H1 (cell line): ENCODE results near the gene GARNL3. TPM values are rescaled to one million over a fixed set of nuclear protein-coding genes. Genes with fewer than 3 reads are reported as not detected.

Experiments used
- CTCF ChIA-PET: fragments of 300-600 bp; sonication (Branson Sonifier 250); formaldehyde crosslinking; loops from one replicate; lab custom pipeline; 2021; ENCODE audit not compliant: partially characterized antibody; lab: Charles Lee
- POLR2A ChIA-PET: fragments of 300-600 bp; sonication (Branson Sonifier 250); formaldehyde crosslinking; loops from one replicate; lab custom pipeline; 2021; ENCODE audit warnings: inconsistent platforms; ENCODE audit not compliant: partially characterized antibody; lab: Charles Lee
- DNase-seq, 2 experiments: peaks; one replicate each; pipeline versions ENCODE4 v3.0.0 to v3.0.0-alpha.2; 2010 to 2022; ENCODE audit warnings: low spot score in 2 of 2, low read depth in 1 of 2, mixed read lengths in 1 of 2
- FAIRE-seq: peaks from 2 replicates; lab custom pipeline; 2011; peaks lifted over from hg19 to GRCh38; lab: Jason Lieb, UNC
- H2AFZ ChIP-seq: 2 replicates; pipeline ENCODE4 v1.8.1; 2012; ENCODE audit warnings: low read length, inconsistent platforms
- H2AK5ac ChIP-seq: 2 replicates; pipeline ENCODE4 v1.6.1; 2013; ENCODE audit warnings: low read depth, low read length
- H2BK120ac ChIP-seq: replicated peaks from 2 replicates; pipeline ENCODE3; 2013; ENCODE audit warnings: low read depth, low read length, inconsistent platforms
- H2BK12ac ChIP-seq: 2 replicates; pipeline ENCODE4 v1.6.1; 2013; ENCODE audit warnings: low read depth, low read length
- H2BK15ac ChIP-seq: 2 replicates; pipeline ENCODE4 v1.6.1; 2013; ENCODE audit warnings: low read length
- H2BK20ac ChIP-seq: 2 replicates; pipeline ENCODE4 v1.6.1; 2013; ENCODE audit warnings: low read length
- H2BK5ac ChIP-seq: 2 replicates; pipeline ENCODE4 v1.6.1; 2013; ENCODE audit warnings: low read depth, low read length
- H3K14ac ChIP-seq: 2 replicates; pipeline ENCODE4 v1.6.1; 2013; ENCODE audit warnings: inconsistent platforms; ENCODE audit not compliant: insufficient read length
- H3K18ac ChIP-seq: 2 replicates; pipeline ENCODE4 v1.6.1; 2013; ENCODE audit warnings: low read length; ENCODE audit errors: extremely low read depth
- H3K23ac ChIP-seq: 2 replicates; pipeline ENCODE4 v1.6.1; 2013; ENCODE audit warnings: inconsistent platforms; ENCODE audit not compliant: insufficient read length
- H3K23me2 ChIP-seq: 2 replicates; pipeline ENCODE4 v1.6.1; 2013; ENCODE audit warnings: low read depth, low read length
- H3K27ac ChIP-seq: 2 replicates; pipeline ENCODE4 v1.6.1; 2011; ENCODE audit warnings: low read depth, low read length, inconsistent platforms
- H3K27me3 ChIP-seq, 4 experiments: replicated peaks in 1 of 4; 1 replicate in 1 of 4; 2 replicates in 3 of 4; pipeline versions ENCODE4 v1.6.1 to v1.8.1; 2011 to 2013; ENCODE audit warnings: low read length in 3 of 4, mild to moderate bottlenecking in 3 of 4, inconsistent platforms in 2 of 4, mixed read lengths in 2 of 4, moderate library complexity in 1 of 4; ENCODE audit not compliant: control insufficient read depth in 3 of 4, insufficient read depth in 3 of 4; ENCODE audit errors: extremely low read depth in 1 of 4
- H3K36me3 ChIP-seq, 4 experiments: 2 replicates each; pipeline versions ENCODE4 v1.6.1 to v1.8.1; 2011 to 2013; ENCODE audit warnings: mild to moderate bottlenecking in 4 of 4, low read length in 3 of 4, moderate library complexity in 2 of 4, control low read depth in 1 of 4, inconsistent platforms in 1 of 4; ENCODE audit not compliant: insufficient read depth in 4 of 4, control insufficient read depth in 2 of 4
- H3K4ac ChIP-seq: replicated peaks from 2 replicates; pipeline ENCODE3; 2013; ENCODE audit warnings: low read length, low read depth, mixed read lengths, inconsistent platforms; ENCODE audit not compliant: insufficient read length
- H3K4me1 ChIP-seq, 4 experiments: replicated peaks in 1 of 4; 1 replicate in 1 of 4; 2 replicates in 3 of 4; pipeline versions ENCODE4 v1.6.1 to v1.8.1; 2011 to 2013; ENCODE audit warnings: low read length in 3 of 4, inconsistent platforms in 2 of 4, mixed read lengths in 1 of 4; ENCODE audit not compliant: insufficient read depth in 4 of 4, control insufficient read depth in 3 of 4
- H3K4me2 ChIP-seq, 2 experiments: 2 replicates each; pipeline versions ENCODE4 v1.6.1 to v1.8.1; 2011 to 2013; ENCODE audit warnings: low read depth in 2 of 2, low read length in 2 of 2, control low read depth in 1 of 2, inconsistent platforms in 1 of 2, mild to moderate bottlenecking in 1 of 2; ENCODE audit not compliant: insufficient read depth in 1 of 2
- H3K4me3 ChIP-seq, 4 experiments: fragments of 200-600, 300-600 bp in 1 of 4; sonication (generic), shearing (Covaris generic), sonication (Bioruptor Twin) in 1 of 4; 2 replicates each; pipeline versions ENCODE4 v1.5.1 to v1.8.1; 2011 to 2016; ENCODE audit warnings: low read length in 4 of 4, low read depth in 3 of 4, control low read depth in 2 of 4, inconsistent platforms in 2 of 4, mild to moderate bottlenecking in 2 of 4, mixed read lengths in 1 of 4, moderate library complexity in 1 of 4; ENCODE audit not compliant: insufficient read depth in 2 of 4; ENCODE audit errors: extremely low read depth in 1 of 4
- H3K56ac ChIP-seq: replicated peaks from 2 replicates; pipeline ENCODE3; 2013; ENCODE audit warnings: low read depth, mild to moderate bottlenecking, mixed read lengths, low read length, inconsistent platforms; ENCODE audit not compliant: insufficient read length
- H3K79me1 ChIP-seq: 2 replicates; pipeline ENCODE4 v1.6.1; 2013; ENCODE audit warnings: low read depth, low read length, control low read depth
- H3K79me2 ChIP-seq, 2 experiments: 2 replicates each; pipeline versions ENCODE4 v1.6.1 to v1.8.1; 2012 to 2013; ENCODE audit warnings: low read length in 2 of 2, mild to moderate bottlenecking in 2 of 2, inconsistent platforms in 1 of 2; ENCODE audit not compliant: insufficient read depth in 2 of 2, control insufficient read depth in 1 of 2
- H3K9ac ChIP-seq, 4 experiments: replicated peaks in 1 of 4; 1 replicate in 1 of 4; 2 replicates in 3 of 4; pipeline versions ENCODE4 v1.6.1 to v1.8.1; 2011 to 2013; ENCODE audit warnings: low read depth in 3 of 4, low read length in 3 of 4, control low read depth in 2 of 4, mild to moderate bottlenecking in 2 of 4, moderate library complexity in 2 of 4, inconsistent platforms in 1 of 4; ENCODE audit errors: extremely low read depth in 1 of 4
- H3K9me3 ChIP-seq, 2 experiments: 2 replicates each; pipeline versions ENCODE4 v1.6.1 to v1.8.1; 2012 to 2013; ENCODE audit warnings: mild to moderate bottlenecking in 2 of 2, moderate library complexity in 2 of 2, control low read depth in 1 of 2, inconsistent platforms in 1 of 2, low read depth in 1 of 2, low read length in 1 of 2, mixed read lengths in 1 of 2; ENCODE audit not compliant: insufficient read depth in 2 of 2
- H4K20me1 ChIP-seq, 2 experiments: replicated peaks in 1 of 2; 2 replicates each; pipeline versions ENCODE3 to v1.8.1; 2011 to 2013; ENCODE audit warnings: inconsistent platforms in 2 of 2, low read length in 2 of 2, mild to moderate bottlenecking in 1 of 2; ENCODE audit not compliant: insufficient read depth in 2 of 2, control insufficient read depth in 1 of 2
- H4K5ac ChIP-seq: 2 replicates; pipeline ENCODE4 v1.6.1; 2013; ENCODE audit warnings: low read length, low read depth, mixed read lengths, inconsistent platforms; ENCODE audit not compliant: insufficient read length
- H4K8ac ChIP-seq: 2 replicates; pipeline ENCODE4 v1.8.0; 2013; ENCODE audit warnings: mild to moderate bottlenecking, moderate library complexity, low read length, inconsistent platforms; ENCODE audit not compliant: insufficient read depth; ENCODE audit errors: extremely low read depth
- H4K91ac ChIP-seq: replicated peaks from 2 replicates; pipeline ENCODE3; 2013; ENCODE audit warnings: low read length, mixed read lengths, inconsistent platforms; ENCODE audit not compliant: insufficient read length
- BCL11A ChIP-seq, 2 experiments: IDR thresholded peaks; one replicate each; pipeline ENCODE4 v1.6.1; 2011; ENCODE audit warnings: low read depth in 2 of 2, low read length in 2 of 2, mild to moderate bottlenecking in 2 of 2
- FOSL1 ChIP-seq: IDR thresholded peaks from 2 replicates; pipeline ENCODE4 v1.6.1; 2011; ENCODE audit warnings: mild to moderate bottlenecking, low read depth, low read length, moderate library complexity; ENCODE audit not compliant: insufficient read depth
- GTF2F1 ChIP-seq: IDR thresholded peaks from 2 replicates; pipeline ENCODE4 v1.6.1; 2012; ENCODE audit warnings: low read depth, low read length, improper control_type of control experiment, borderline replicate concordance
- HDAC2 ChIP-seq, 2 experiments: fragments of 300-600 bp in 1 of 2; sonication (generic) in 1 of 2; IDR thresholded peaks; 2 replicates each; pipeline ENCODE4 v1.6.1; 2011 to 2012; ENCODE audit warnings: low read depth in 2 of 2, low read length in 2 of 2, mild to moderate bottlenecking in 2 of 2, moderate library complexity in 2 of 2, borderline replicate concordance in 1 of 2, inconsistent platforms in 1 of 2
- HDAC6 ChIP-seq: IDR thresholded peaks from one replicate; pipeline ENCODE4 v1.7.1; 2012; ENCODE audit warnings: low read depth, mild to moderate bottlenecking, inconsistent platforms, low read length, moderate library complexity
- NRF1 ChIP-seq: IDR thresholded peaks from 2 replicates; pipeline ENCODE4 v1.6.1; 2011; ENCODE audit warnings: mild to moderate bottlenecking, low read depth, low read length, improper control_type of control experiment
- POLR2AphosphoS5 ChIP-seq: IDR thresholded peaks from 2 replicates; pipeline ENCODE4 v1.6.1; 2011; ENCODE audit warnings: low read depth, low read length
- RNF2 ChIP-seq: fragments of 200-900, 300-1000 bp; sonication (generic); IDR thresholded peaks from 2 replicates; pipeline ENCODE4 v1.7.1; 2016; ENCODE audit warnings: borderline replicate concordance, low read depth, mild to moderate bottlenecking, antibody characterized with exemption, low read length; ENCODE audit not compliant: poor library complexity, severe bottlenecking; ENCODE audit errors: missing control alignments
- RXRA ChIP-seq: IDR thresholded peaks from 2 replicates; pipeline ENCODE4 v1.6.1; 2011; ENCODE audit warnings: low read depth, mild to moderate bottlenecking, low read length, moderate library complexity; ENCODE audit not compliant: insufficient read depth
- SIN3A ChIP-seq, 2 experiments: IDR thresholded peaks in 1 of 2; conservative IDR thresholded peaks in 1 of 2; 2 replicates each; pipeline ENCODE4 v1.6.1; 2011 to 2012; ENCODE audit warnings: low read length in 2 of 2, improper control_type of control experiment in 1 of 2, low read depth in 1 of 2, mild to moderate bottlenecking in 1 of 2
- WGBS, 2 experiments: shearing (Covaris generic) in 1 of 2; methylation state at CpG; one replicate each; pipeline versions ENCODE4 v1.1.6 to v1.1.7; 2013 to 2015; ENCODE audit warnings: low lambda C conversion rate in 2 of 2, mixed read lengths in 2 of 2, inconsistent platforms in 1 of 2, low coverage in 1 of 2, missing lambda C conversion rate in 1 of 2; ENCODE audit not compliant: insufficient replicate concordance in 2 of 2, insufficient coverage in 1 of 2, insufficient read length in 1 of 2; ENCODE audit errors: extremely low coverage in 1 of 2, missing lambda C conversion rate in 1 of 2; 5-methylcytosine and 5-hydroxymethylcytosine counted together
- polyA plus RNA-seq, 7 experiments: library from polyadenylated mRNA; depleted of rRNA in 3 of 7; stranded (reverse) in 5 of 7; unstranded in 2 of 7; fragments of >200 nt in 5 of 7; fragments of 200-250 nt in 2 of 7; gene quantifications; 1 replicate in 5 of 7; 2 replicates in 1 of 7; 4 replicates in 1 of 7; pipeline versions ENCODE4 v1.2.1 to v1.2.3, GENCODE V29; 2011 to 2013; ENCODE audit warnings: missing spikeins in 2 of 7, mixed read lengths in 2 of 7
- total RNA-seq: library from RNA; stranded (reverse); fragmentation: NEBNext Ultra II Directional; extraction: Animal tissue kit (Norgen Biotek cat#: 25700); gene quantifications from 2 replicates; pipeline ENCODE4 v1.2.1, GENCODE V29; 2021
- TF ChIP-seq, protein P1 (sequence below): IDR thresholded peaks from 2 replicates; pipeline ENCODE4 v1.6.1; 2012; ENCODE audit warnings: inconsistent platforms

Gene GARNL3
- total and polyA plus RNA-seq, 2 of the 8 experiments (the other 6 are each of a cell fraction or from before 2014, with no cell fraction given) = 6.5 to 18.3 TPM

DNA sequence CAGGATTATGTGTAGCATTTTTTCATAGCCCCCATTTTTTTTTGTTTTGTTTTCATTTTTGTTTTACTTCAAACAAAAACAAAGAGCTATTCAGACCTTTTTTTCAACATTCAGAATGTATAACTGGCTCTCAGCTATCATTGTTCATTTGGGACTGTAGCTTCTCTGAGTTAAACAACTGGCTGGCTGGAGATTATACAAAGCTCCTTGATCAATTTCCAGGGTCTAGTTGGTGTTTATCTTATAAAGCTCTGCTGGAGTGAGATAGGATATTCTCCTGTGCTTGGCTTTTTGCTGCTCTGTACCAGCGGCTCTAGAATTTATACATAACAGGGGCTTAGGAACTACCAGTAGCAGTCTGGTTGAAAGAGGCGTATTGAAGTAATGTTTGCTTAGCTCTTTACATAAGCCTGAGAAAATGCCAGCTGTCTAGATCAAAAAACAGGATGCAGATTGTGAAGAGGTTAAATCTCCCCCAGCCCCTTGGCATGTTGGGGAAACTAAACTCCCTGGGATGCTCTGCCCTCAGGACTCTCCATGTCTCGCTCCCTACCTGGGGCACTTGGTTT is 15.2 kb downstream of the GARNL3 start:
- no peaks in the 10 kb centered on the region for H3K23me2 ChIP-seq
- H2BK5ac ChIP-seq = no peak overlapping the region
- no peaks in the 10 kb centered on the region for H3K27me3 ChIP-seq
- H2BK12ac ChIP-seq = no peak overlapping the region
- H3K4me2 ChIP-seq = no peak overlapping the region
- H3K4ac ChIP-seq = no peak overlapping the region
- H3K4me1 ChIP-seq = peaks cover 0 to 4% (median 0%) of the 10 kb centered on the region in 4 experiments; a peak in 1 of 7 replicates
- H3K18ac ChIP-seq = no peak overlapping the region
- no peaks in the 10 kb centered on the region for H4K20me1 ChIP-seq
- H3K79me1 ChIP-seq = no peaks in the 10 kb centered on the region
- H3K4me3 ChIP-seq = no peak overlapping the region
- no peaks in the 10 kb centered on the region for H3K36me3 ChIP-seq
- H2BK15ac ChIP-seq = no peak overlapping the region
- H3K56ac ChIP-seq = no peak overlapping the region
- H3K14ac ChIP-seq = no peak overlapping the region
- no peak overlapping the region for H3K27ac ChIP-seq
- no peak overlapping the region for H4K91ac ChIP-seq
- H2BK120ac ChIP-seq = no peak overlapping the region
- H3K9me3 ChIP-seq = no peaks in the 10 kb centered on the region
- no peak overlapping the region for H4K8ac ChIP-seq
- H2AK5ac ChIP-seq = no peak overlapping the region
- 84% methylated on average over 3 of the region's 3 CpGs; no CpG with 5 or more reads in 1 of the 2 experiments for WGBS, 2 experiments
- H3K9ac ChIP-seq = no peak overlapping the region
- no peaks in the 10 kb centered on the region for H3K79me2 ChIP-seq
- no peak overlapping the region for H2AFZ ChIP-seq
- no peak overlapping the region for H4K5ac ChIP-seq
- no peak overlapping the region for H2BK20ac ChIP-seq
- FAIRE-seq = no peak
- ChIA-PET POLR2A (interaction anchor here (1.6 kb wide), 1 partner anchor 21 kb away, joined by 5 read pairs; no protein-coding TSS in a partner anchor), CTCF (interaction anchor here (0.7 to 1.1 kb wide), 2 partner anchors 65 to 79 kb away, joined by 3 read pairs; no protein-coding TSS in a partner anchor)
- H3K23ac ChIP-seq = no peak overlapping the region
- DNase-seq = no peak
- TF ChIP-seq NRF1 (no peak), POLR2AphosphoS5 (no peak), GTF2F1 (no peak), BCL11A (IDR thresholded peaks at IDR 0.05; ENCODE audit: low read depth in 2 of 2, low read length in 2 of 2) (no peak), HDAC6 (no peak), RXRA (no peak), HDAC2 (IDR thresholded peaks at IDR 0.05; ENCODE audit: borderline replicate concordance in 1 of 2, low read depth in 2 of 2, low read length in 2 of 2) (no peak), RNF2 (no peak), SIN3A (conservative IDR thresholded peaks at IDR 0.05 in 1 of 2, IDR thresholded peaks at IDR 0.05 in 1 of 2; ENCODE audit: low read depth in 1 of 2, low read length in 2 of 2) (no peak), FOSL1 (no peak)
- TF ChIP-seq, protein P1, sequence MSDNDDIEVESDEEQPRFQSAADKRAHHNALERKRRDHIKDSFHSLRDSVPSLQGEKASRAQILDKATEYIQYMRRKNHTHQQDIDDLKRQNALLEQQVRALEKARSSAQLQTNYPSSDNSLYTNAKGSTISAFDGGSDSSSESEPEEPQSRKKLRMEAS = no peak
